Dedifferentiated amniotic fluid mesenchymal stem cell (primary cell): Measurements from ENCODE around the gene POC1A.

ENCODE experiments used
- DNase-seq: peaks from one replicate; pipeline ENCODE4 v3.0.0-alpha.2; 2016; ENCODE audit errors: extremely low spot score

The POC1A gene

DNA sequence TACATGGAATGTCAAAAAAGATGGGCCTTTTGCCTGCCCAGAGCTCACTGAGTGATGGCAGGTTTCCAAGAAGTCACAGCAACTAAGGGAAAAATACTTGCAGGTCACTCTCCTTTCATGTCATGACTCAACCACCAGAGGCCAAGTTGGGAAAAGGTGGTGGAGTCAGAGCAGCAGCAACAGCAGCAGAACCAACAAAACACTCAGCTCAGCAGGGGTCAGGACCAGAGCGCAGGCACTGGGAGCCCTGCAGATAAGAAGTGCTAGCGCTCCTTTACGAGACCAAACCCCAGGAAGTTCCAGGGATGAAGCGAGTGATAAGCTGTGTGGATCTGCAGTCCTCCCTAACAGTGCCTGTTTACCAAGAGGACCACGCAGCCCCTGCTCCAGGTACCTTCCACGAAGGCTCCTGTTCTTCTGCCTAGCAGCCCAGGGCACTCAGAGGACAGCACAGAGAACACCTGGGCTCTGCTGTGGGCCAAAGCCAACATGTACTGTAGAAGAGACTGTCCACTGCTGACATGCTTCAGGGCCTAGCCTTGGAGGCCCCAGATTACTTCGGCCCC is 26.0 kb downstream of the POC1A start:
- no peak for DNase-seq

DNA sequence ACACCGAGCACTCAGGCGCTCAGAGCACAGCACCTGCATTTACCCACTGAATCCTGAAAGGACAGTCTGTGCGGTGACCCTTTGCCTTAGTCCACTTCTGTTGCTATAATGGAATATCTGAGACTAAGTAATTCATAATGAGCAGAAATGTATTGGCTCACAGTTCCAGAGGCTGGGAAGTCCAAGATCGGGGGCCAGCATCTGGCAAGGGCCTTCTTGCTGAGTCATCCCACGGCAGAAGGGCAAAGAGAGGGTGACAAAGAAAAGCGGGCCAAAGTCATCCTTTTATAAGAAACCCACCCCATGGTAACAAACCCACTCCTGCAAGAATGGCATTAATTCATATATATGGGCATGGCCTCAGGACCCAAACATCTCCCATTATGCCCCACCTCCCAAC is 27.7 kb downstream of the POC1A start:
- no peak for DNase-seq

DNA sequence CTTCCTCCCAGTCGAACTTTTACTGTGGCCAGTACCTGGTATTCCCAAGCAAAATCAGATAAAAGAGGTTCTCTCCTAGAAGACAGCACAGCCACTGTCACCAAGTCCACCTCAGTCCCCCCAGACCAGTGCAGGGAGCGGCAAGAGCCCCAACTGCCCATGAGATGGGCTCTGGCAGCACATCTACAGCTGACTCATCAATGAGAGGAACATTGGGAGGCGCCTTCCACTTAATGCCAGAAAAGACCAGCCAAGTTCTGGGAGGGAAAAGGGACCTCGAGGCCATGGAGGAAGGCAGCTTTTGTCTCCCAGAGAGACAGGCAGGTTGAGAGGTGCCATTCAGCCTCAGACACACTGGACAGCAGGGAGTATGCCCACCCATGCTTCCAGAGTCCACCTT is 28.2 kb downstream of the POC1A start:
- DNase-seq: no peak

DNA sequence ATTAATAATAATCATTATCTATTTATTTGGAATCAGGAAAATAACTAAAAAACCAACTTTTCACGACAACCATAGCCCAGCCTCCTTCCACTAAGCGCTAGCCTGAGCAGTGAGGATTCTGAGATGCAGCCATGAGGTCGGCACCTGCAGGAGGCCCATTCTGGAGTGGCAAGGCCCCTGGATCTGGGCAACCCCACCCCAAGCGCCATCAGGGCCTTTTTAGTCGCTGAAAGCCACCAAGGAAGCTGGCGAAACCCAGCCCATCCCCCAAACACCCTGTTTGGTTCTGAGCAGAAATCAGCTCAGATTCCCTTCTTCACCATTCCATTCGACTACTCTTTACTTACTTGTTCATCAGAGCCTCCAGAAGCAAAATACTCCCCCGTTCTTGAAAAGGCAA is 29.5 kb downstream of the POC1A start:
- no peak for DNase-seq

- DNase-seq: no peak
These were observed 30.1 kb downstream of the POC1A start for GRCh38 chr3:52124126-52124525.

- DNase-seq: peak; percentile 45
These were observed 31.0 kb downstream of the POC1A start for GRCh38 chr3:52123106-52123725.

GRCh38 chr3:52122491-52122890 is 31.7 kb downstream of the POC1A start:
- DNase-seq: no peak

GRCh38 chr3:52121813-52122212 is 32.4 kb downstream of the POC1A start:
- no peak for DNase-seq

GRCh38 chr3:52121464-52121805 is 32.8 kb downstream of the POC1A start:
- no peak for DNase-seq

- no peak for DNase-seq
These were observed 33.4 kb downstream of the POC1A start for GRCh38 chr3:52120556-52121463.

GRCh38 chr3:52119826-52120225 is 34.4 kb downstream of the POC1A start:
- DNase-seq: no peak

GRCh38 chr3:52119099-52119498 is 35.1 kb downstream of the POC1A start:
- no peak for DNase-seq

- DNase-seq: no peak
These were observed 35.9 kb downstream of the POC1A start for GRCh38 chr3:52118156-52118875.

DNA sequence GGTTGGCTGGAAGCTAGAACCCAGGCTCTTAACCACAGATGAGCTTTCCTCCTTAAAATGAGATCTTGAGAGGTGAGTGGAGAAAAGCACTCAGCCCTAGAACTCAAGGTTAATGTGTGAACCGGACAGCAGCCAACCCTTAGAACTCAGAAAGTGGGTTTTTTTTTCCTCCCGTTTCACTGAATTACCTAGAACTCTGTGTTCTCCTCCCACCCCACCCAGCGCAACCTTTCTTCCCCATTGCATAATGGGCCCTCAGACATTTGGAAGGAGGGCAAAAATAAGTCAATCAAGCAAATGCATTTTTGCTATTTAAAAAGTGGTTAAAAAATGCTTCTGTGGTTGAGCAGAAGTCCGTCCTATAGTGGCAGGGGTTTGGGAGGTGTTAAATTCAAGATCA is 36.7 kb downstream of the POC1A start:
- DNase-seq: no peak

- no peak for DNase-seq
These were observed 42.2 kb downstream of the POC1A start for GRCh38 chr3:52112056-52112455.

GRCh38 chr3:52110502-52110901 is 43.7 kb downstream of the POC1A start:
- no peak for DNase-seq

DNA sequence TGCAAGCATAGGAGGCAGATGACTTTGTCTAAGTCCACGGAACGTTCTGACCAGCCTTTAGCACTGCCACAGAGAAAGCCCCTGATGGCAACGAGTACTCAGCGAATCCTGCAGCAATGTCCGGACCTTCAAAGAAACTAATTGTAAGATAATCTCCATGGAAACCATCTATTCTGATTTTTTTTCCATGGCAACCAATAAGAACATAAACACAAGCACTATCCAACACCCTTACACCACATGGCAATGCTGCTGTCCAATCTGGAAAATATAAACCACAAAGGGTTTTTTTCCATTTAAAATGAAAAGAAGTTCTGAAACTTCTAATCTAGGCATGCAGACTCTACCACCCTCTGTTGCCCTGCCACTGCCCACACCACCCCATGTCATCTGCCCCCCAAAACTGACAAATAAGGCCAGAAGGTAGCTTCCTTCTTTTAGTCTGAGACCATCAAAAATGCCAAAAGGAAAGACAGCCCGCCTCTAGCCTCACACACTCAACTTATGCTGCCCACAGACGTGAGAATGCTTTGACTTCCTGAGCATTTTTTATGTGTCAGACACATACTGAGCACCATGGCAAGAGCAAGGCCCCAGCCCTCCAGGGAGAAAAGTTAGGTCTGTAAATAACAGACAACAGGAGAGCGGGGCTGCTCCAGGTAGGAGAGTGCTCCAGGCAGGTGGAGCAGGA is 44.5 kb downstream of the POC1A start:
- no peak for DNase-seq

- no peak for DNase-seq
These were observed 45.7 kb downstream of the POC1A start for GRCh38 chr3:52108302-52109232.

DNA sequence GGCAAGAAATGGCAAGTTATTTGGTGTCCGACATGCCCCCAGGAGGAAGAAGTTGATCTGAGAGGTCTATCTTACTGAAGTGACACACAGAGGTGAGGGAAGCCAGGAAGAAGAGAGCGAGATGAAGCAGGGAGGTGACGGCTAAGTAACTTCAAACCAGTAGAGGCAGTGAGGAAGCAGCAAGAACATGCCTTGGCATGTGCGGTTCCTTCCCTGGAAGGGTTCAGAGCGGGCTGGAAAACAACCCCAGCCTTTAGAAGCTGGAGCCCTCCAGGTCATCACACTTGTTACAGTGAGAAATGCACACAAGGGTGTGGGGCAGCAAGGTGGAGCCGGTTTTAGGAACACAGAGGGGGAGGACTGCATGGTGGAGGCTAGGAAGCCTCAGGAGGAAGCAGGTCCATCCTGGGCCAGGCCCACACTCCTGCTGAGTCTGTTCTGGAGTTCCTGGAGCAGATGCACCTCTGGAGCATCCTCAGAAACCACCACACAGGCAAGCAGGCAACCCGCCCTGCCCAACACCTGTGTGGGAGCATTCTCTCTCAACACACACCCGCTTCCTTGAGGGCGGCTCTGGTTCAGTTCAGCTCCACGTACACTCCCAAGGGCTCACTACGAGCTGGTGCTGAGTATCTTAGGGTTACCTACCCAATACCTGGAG is 47.1 kb downstream of the POC1A start:
- DNase-seq: no peak
